ENCODE results near the gene C1R.

DNA sequence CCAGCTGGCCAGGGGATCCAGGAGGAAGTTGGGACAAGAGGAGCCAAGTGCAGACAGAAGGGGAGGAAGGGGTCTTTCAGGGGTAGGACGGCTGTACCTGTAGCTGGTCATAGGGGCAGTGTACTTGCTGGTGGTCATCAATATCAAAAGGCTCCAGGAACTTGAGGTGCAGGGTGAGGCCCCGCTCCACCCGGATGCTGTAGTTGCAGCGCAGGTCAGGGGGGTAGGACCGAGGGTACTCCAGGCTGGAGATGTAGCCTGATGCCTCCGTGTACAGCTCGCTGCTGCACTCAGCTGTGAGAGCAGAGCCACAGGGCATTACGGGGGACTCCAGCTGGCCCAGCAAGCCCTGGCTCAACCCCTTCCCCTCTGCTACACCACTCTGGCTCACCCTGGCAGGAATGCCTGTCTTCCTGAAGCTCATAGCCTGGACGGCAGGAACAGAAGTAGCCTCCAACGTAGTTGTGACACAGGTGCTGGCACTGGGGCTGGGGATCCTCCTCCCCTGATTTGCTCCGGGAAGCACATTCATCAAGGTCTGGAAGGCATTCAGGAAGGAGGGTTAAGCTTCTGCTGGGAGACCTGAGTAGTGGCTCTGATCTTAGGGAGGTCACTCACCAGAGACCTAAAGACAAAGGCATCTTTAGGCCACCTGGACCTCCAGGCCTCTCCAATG is 2.9 kb downstream of the C1R start:
- no peak for TF ChIP-seq TAF1 (IDR thresholded peaks at IDR 0.05; ENCODE audit: low read depth, low read length)
- no peak for TF ChIP-seq POLR2AphosphoS5 (IDR thresholded peaks at IDR 0.05; ENCODE audit: low read depth, low read length)
- TF ChIP-seq POLR2A (IDR thresholded peaks at IDR 0.05; ENCODE audit: low read depth, low read length): no peak
- no peak for TF ChIP-seq SPI1 (IDR thresholded peaks at IDR 0.05; ENCODE audit: low read depth, low read length)
